ENCODE measurements around the gene C11orf86.

DNA sequence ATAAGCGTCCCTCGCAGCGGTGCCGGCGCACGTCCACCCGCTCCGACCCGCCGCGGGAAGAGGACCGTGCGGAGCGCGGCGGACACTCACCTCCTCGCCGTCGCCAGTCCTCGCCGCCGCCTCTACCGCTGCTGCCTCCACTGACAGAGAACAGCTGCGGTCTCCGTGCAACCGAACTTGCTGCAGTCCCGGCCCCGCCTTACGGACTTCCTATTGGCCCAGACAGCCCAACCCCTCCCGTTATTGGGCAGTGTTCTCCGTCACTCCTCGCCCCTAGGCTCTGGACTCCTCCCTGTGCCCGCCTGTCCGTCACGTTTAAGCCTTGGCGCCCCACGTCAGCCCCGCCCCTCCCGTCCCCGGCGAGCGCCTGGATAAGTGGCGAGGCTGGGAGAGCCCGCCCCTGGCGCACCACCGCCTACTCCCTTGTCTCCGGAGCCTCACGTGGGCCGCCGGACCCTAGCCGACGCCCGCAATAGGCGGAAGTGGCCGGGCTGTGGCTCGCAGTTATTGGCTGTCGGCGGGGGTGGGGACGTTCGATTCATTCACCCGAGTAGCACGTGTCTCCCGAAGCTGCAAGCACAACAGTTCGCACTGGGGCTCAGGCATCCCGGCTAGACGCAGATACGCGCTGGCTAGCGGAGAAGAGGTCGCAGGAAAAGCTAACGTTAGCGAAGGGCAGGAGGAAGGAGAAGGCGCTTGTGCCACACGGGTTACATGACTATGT lies 16.7 kb upstream of the C11orf86 start, which contains the start of gene PC:
- TF ChIP-seq POLR2AphosphoS5 (IDR thresholded peaks at IDR 0.05; ENCODE audit: insufficient read depth in 1 of 2, low read depth in 1 of 2), result peak; percentile 91 to 94
- TF ChIP-seq, protein P1, sequence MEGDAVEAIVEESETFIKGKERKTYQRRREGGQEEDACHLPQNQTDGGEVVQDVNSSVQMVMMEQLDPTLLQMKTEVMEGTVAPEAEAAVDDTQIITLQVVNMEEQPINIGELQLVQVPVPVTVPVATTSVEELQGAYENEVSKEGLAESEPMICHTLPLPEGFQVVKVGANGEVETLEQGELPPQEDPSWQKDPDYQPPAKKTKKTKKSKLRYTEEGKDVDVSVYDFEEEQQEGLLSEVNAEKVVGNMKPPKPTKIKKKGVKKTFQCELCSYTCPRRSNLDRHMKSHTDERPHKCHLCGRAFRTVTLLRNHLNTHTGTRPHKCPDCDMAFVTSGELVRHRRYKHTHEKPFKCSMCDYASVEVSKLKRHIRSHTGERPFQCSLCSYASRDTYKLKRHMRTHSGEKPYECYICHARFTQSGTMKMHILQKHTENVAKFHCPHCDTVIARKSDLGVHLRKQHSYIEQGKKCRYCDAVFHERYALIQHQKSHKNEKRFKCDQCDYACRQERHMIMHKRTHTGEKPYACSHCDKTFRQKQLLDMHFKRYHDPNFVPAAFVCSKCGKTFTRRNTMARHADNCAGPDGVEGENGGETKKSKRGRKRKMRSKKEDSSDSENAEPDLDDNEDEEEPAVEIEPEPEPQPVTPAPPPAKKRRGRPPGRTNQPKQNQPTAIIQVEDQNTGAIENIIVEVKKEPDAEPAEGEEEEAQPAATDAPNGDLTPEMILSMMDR (IDR thresholded peaks at IDR 0.05), result no peak

Data from vagina (tissue), 2 donors.